KG1 (cell line): Measurements from ENCODE around the gene TSSC4.
A peak's percentile ranks its signal among the peaks of the same experiment; 100 is the strongest.

Source experiments
- DNase-seq: peaks from one replicate; lab custom pipeline; 2025; lab: John Stamatoyannopoulos, UW

TSSC4 gene

DNA sequence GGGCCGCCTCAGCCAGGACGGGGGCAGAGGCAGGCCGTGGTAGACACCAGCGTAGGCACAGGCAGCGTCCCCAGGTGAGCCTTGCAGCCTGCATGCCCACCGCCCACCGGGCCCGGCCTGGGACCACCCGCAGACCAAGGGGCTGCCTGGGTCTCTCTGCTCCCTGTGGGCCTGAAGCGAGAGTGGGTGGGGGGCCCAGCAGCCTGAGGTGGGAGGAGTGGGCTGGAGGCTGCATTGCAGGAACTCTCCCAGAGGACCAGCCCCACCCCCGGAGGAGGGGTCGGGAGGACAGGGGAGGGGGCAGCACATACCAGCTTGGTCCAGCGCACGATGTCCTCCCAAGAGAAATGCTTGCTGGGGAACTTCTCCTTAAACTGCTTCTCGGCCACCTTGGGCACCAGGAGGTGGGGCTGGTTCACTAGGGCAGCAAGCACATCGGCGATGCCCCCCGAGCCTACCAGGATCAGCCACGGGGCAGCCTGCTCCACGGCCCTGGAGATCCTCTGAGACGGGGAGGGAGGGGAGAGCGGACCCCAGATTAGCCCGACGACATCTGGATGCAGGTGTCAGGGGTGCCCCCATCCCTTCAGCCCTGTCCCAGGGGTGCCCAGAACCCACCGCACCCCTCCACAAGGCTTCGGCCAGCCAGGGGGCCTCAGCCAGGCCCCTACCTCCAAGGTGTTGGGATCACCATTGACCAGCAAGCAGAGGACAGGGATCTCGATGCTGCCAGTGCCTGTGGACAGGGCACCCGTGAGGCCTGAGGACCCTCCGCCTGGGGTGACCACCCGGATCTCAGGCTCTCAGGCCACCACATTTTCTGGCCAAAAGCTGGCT, 17.5 kb downstream of the TSSC4 start:
- no peak for DNase-seq

DNA sequence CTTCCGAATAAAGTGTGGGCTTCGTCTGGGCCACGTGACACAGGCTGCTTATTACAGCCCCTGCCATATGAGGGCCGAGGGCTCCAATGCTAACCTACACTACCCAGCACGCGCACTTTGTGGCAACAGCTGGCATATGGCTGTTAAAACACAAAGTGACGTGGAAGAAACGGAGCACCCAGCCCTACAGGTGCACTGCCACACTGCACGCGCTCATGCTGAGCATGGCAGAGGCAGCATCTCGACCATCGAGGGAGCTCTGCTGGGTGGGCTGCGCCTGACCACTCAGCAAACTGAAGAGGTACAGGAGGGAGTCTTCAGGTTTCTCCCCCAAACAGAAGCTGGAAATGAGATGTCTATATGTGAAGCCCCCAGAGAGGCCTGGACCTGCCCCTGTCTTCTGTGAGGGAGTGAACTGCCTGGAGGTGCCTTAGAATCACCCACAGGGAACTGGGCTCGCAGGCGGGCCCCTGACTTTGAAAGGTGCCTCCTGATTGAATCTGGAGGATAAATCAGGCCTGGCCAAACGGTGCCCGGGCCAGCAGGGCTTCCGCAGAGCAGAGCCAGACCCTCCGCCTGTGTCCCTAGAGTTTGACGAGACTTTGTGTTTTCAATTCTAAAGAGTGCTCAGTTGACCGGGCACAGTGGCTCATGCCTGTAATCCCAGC, 18.3 kb downstream of the TSSC4 start:
- no peak for DNase-seq

DNA sequence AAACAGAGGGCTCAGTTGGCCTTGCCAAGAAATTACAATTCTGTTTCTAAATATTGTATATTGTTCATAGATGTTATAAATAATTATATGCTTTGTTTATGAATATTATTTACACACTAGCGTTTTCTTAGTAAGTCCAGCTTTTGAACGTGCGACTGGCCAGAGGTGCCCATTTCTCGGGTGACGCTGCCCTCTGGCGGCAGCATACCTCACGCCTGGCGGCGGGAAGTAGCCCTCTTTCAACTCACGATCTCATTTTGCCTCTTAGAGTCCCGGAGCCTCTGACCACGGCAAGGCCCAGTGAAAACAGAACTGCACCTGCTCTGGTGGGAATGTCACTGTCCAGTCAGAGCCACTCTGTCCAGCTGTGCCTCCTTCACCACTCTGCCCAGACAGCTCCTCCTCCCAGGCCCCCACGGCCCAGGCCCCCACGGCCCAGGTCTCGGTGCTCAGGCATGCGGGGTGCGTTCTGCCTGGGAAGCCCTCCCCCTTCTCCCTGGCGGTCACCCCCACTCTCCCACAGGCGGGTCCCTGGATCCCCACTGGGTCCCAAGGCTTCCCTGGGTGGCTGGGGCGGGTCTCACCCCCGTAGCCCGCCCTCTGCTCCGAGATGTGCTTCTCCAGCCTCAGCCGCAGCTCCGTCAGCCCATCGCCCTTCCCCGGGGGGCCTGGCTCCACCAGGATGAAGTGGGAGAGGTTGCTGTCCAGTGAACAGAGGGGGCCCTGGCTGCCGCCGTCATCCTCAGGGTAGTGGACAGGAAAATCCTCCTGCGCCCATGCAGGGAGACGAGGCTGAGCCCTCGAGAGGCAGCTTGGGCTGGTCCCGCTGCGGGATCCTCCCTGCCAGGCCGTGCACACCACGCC, 19.3 kb downstream of the TSSC4 start:
- DNase-seq: peak; percentile 26

DNA sequence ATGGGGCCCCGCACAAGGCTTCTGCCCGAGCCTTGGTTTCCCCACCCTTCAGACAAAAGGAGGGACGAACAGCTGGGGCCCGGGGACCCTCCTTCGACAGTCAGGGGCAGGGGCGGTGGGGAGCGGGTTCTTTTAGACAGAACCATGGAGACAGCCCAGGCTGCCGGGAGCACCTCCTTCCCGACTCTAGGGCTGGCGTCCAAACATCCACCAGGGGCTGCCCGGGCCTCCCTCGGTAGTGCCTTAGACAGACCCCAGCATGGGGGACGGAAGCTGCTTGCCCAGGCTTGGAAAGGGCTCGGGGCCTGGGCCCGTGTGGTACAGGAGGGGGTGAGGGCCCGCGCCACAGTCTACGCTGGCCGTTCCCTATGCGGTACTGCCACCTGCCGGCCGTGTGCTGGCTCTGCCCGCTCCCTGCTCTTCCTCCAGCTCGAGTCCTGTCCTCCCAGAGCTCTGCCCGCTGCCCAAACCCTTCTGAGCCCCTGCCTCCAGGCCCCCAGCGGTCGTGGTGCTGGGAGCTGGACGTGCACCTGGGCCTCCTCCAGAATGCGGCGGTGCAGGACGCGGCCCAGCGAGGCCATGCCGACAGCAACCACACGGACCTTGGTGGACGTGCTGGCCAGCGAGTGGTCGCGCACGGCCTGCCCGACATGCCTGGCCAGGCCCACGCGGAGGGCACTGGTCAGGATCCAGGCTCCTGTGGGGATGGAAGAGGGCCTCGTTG, 20.1 kb downstream of the TSSC4 start:
- peak; percentile 36 for DNase-seq

DNA sequence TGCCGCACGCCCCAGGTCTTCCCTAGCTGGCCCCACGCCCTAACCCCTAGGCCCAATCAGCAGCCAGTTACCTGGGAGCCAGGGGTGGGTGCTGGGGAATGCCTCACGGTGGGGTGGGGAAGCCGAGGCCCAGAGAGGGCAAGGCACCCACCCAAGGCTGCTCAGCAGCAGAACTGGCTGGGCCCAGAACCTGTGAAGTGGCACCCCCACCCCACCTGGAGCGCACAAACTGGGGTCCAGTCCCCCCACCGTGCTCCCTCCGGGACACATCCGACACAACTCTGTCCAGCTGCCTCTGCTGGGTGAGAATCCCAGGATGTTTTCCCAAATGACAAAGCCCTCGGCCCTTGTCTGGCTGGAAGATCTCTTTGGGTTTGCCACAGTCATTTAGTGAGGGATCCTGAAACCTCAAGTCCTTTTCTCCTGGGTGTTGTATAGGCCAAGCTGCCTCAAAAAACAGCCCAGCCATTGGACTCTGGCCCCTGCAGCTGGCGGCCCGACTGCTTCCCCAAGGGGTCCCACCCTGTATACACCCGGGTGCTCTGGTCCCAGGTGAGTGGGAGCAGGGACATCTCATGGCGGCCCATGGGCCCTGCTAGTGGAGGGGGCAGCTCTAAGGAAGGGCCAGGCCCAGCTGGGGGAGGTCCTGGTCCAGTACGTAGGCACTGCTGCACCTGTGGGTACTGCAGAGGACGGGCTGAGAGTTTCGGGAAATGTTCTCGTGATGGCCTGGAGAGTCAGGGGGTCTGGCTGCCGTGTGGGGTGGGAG, 20.9 kb downstream of the TSSC4 start:
- DNase-seq: no peak

DNA sequence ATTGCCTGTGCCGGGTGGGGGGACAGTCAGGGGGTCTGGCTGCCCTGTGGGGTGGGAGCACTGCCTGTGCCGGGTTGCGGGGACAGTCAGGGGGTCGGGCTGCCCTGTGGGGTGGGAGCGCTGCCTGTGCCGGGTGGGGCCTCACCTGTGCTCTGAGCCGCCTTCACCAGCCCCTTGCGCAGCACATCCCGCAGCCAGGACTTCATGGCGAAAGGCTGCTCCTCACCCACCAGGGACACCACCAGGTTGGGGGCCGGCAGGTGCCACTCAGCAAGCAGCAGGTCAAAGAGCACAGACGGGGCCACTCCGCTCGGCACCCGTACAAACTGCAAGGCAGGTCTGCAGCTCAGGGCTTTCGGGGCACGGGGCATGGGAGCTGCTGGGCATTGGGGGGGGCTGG, 21.4 kb downstream of the TSSC4 start:
- no peak for DNase-seq

DNA sequence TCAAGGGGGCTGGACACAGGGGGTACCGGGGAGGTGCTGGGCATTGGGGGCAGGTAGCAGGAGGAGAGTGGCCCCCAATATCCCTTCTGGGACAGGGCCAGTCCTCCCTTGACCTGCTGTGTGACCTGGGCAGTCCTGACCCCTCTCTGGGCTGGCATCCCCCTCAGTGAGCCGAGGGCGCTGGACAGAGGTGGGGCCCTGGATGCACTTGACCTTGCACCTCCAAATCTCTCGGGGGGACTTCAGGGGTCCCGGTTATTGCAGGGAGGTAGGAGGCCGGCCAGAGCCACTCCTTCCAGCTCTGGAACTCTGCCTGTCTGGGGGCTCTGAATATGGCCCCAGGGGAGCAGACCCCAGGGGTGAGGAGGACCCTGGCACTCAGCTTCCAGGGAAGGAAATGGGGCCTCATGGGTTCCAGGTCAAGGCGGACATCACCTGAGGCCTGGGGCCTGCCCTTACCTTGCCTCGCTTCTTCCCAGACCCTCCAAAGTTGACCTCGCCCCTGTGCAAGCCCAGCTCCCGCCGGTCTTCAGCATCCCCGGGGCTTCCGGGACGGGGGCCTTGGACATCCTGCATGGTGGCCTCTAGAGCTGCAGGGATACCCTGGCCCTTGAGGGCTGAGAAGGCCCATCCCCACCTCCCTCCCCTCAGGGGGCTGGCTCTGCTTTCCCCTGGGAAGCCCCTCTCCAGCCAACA, 22.1 kb downstream of the TSSC4 start:
- DNase-seq: no peak

DNA sequence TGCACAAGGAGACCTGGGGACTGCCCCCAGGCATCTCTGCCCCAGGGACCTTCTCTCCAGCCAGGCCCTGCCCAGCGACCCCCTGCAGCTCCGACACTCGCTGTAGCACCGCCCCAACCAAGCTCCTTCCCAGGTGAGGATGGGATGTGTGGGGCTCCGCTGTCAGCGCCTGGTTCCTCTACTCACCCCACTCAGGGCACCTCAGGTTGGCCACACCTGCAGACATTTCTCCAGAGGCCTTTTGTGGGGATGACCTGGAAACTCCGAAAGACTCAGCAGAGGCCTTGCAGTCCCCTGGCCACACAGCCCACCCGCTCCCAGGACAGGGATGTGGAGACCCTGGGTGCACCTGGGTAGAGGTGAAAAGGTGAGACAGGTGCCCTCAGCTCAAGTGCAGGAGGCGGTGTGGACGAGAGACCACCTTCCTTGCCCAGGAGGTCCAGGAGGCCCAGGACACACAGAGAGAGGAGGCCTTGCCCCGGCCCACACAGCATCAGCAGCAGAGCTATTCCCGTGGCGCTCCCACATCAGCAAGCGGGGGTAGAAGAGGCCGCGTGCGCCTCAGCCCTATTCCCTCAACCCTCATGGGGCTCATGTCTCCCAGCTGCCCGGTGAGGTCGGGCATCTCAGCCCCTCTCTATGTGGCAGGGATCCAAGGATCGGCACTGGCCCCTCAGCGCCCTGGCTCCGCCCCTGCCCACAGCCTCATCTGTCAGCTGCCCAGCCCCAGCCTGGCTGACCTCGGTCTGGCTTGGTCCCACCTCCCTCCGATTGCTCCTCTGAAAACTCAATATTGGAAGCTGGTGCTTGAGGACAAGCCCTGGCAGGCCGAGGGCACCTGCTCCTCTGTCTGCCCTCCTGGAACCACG, 22.8 kb downstream of the TSSC4 start:
- DNase-seq: no peak

DNA sequence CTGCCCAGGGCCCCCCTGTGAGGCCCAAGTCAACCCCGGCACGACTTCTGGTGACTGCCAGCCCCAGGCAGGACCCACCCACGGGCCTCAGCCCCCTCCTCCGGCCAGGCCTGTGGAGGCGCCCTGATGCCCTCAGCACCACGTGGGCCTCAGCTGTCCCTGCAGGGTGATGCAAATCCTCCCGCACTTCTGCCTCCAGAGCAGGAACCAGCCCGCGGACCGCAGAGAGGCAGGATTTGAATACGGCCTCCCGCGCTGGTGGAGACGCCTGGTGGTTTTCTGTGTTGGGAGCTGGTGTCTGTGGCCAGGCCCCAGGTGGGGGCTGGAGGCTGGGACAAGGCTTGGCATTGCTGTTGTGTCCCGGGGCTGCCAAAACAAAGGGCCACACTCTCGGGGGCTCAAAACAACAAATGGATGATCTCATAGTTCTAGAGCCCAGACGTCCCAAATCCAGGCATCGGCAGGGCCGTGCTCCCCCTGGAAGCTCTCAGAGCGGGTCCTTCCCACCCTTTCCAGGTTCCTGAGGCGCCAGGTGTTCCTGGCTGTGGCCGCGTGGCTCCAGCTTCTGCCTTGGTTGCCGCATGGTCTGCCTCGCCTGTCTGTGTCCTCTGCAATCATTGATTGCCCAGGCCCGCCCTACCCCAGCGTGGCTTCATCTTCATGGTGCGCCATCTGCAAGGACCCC, 24.4 kb downstream of the TSSC4 start:
- no peak for DNase-seq

DNA sequence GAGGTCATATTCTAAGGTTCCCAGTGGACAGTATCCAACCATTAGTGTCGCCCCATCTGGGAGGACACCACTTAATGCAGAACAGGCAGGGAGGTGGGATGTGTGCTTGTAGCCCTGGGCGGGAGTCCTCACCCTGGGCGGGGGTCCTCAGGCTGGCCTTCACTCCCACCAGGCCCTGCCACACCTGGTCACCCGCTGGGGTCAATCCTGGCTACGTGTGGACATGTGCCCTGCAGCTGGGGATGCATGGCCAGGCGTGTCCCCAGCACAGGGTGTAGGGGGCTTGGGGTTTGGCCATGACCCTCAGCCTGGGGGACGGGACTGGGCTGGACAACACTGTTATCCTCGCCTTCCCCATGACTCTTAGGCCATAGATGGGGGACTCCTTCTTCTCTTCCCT, 25.0 kb downstream of the TSSC4 start:
- DNase-seq: no peak

DNA sequence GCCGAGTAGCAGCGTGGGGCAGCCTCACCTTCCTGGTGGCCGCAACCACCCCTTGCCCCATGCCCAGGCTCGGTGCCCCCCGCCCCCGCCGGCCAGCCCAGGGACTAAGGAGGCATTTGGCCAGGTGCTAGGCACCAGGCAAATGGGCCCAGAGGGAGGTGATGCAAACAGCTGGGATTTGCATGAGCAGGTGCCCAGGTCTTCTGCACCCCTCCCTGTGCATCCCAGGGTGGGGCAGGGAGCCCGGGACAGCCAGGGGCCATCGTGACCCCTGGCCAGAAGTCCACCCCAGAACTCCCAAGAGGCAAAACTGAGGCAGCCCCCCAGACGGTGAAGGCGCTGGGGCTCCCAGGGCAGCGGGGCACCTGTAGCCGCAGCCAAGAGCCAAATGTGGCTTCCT, 25.7 kb downstream of the TSSC4 start:
- DNase-seq: no peak

DNA sequence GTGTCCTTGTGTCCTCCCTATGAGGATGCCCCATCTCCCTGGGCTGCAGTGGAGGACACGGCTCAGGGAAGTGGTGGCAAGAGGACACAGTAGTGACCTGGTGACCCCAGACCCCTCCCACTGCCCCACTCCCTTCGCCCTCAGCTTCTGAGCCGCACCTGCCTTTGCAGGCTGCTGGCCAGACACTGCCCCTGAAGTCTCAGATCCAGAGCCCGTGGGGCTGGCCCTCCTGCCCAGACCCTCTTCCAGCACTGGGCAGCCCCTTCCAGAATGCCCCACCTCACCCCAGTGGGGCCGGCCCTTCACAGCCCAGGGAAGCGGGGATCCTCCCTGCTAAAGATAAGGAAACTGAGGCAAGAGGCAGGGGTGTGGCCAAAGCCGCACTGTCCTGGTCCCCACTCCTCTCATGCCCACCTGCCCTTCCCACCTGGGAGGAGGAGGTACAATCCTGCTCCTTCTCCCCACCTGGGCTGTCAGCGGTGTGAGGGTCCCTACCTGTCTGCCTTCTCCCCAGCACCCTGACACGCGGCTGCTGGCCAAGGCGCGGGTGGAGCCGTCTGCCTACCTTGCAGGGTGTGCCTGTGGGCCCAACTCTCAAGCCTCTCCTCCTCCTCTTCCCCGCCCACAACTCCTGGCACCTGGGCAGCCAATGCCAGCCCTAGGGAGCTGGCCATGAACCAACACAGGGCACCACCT, 26.4 kb downstream of the TSSC4 start:
- no peak for DNase-seq

DNA sequence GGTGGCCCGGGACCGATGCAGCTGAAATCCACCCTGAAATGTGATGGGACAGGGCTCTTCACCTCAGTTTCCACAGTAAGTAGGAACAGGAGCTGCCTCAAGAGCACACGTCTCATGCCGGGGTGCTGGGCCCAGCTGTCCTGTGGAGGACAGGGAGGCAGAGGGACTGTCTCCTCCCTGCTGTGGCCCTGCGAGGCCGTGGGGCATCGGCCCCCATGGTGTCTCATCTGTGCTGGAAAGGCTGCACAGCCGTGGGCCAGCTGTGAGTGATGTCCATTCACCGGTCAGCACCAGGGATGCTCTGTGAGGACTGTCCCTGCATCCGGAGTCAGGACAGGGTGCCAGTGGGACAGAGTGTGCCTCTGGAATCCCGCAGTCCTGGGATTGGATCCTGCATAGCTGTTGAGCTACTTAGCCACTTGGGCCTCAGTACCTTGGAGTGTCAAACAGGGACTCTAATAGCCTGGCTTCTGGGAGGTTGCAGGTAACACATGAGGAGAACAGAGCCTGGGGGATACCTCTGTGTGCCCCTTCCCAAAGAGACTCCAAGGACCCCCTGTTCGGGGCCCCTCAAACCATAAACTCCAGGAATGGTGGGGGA, 27.3 kb downstream of the TSSC4 start:
- DNase-seq: no peak

DNA sequence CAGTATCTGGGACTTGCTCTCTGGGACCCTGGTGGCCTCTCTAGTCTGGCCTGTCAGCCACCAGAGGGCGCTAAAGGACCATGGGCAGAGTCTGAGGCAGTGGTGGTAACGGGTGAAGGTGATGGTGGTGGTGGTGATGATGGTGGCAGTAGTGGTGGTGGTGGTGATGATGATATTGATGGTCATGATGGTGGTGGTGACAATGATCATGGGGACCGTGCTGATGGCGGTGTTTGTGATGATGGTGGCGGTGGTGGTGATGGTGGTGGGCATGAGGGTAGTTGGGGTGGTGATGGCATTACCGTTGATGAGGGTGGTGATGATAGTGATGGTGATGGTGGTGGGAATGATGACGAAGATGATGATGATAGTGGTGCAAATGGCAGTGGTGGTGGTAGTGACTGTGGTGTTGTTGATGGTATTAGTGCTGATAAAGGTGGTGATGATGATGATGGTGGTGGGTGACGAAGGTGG, 27.8 kb downstream of the TSSC4 start:
- DNase-seq: peak; percentile 81

DNA sequence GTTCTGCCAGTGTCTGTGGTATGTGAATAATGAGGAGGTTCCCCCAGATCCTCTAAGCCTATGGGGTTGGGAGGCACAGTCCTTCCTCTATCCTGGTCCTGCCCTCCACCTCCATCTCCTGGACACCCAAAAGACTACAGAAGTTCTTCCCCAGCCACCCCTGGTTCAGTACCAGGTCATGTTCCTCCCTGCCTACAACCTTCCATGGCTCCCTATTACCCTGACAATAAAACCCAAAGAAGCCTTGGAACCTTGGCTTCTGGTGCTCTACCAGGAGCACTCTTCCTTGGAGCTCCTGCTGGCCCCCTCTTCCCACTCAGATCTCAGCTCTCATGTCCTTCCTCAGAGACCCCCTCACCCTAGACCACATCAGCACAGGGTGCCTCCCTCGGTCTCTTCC, 30.8 kb downstream of the TSSC4 start:
- DNase-seq: no peak

DNA sequence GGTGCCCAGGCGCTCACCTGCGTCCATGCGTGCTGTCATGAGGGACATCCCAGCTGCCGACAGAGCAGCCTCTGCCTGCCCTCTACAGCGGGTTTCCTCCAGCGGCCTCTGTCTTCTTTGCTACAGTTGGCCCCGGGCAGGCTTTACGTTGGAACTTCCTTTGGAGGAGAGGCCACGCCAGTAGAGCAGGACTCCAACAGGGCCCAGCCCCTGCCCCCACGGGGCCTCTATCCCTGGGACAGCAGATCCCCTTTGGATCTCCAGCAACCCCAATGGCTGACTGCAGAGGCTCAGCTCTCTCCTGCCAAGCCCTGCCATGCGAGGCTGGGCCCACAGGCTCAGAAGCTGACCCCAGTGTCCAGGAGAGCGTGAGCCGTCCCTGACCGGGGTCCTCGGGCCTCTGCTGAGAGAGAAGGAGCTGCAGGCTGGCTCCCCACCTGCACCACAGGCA, 31.6 kb downstream of the TSSC4 start:
- DNase-seq: no peak

DNA sequence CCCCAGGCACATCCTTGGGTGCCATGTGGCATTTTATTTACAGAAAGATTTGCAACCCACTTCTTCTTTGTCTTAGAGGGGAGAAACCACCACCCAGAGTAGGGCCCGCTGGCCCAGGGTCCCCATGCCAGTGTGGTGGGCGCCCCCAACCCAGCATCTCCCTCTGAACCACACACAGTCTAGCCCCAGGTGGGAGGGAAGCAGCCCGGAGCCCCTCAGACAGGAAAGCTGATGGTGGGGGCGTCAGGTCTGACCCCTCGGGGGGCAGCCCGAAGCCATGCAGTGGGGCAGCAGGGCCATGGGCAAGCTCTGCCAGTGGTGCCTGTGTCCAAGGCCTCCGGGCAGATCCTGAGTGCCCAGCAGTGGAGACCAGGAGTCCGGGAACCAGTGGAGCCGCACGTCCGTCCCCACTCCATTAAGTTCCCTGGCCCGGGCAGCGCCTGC, 32.1 kb downstream of the TSSC4 start:
- no peak for DNase-seq
